CD8-positive, alpha-beta memory T cell (primary cell): Measurements from ENCODE around the gene SUV39H2. TPM values are rescaled to one million over a fixed set of nuclear protein-coding genes. Genes with fewer than 3 reads are reported as not detected.

Source experiments
- CTCF ChIA-PET: fragments of 350-600 bp; sonication (Branson Sonifier 250); formaldehyde crosslinking; loops from one replicate; lab custom pipeline; 2021; ENCODE audit warnings: antibody characterized with exemption; lab: Charles Lee
- POLR2A ChIA-PET: fragments of 350-600 bp; sonication (Branson Sonifier 250); formaldehyde crosslinking; loops from one replicate; lab custom pipeline; 2021; ENCODE audit warnings: antibody characterized with exemption; lab: Charles Lee
- DNase-seq, 5 donors: peaks; one replicate each; pipeline versions ENCODE4 v3.0.0 to v3.0.0-alpha.2; 2020 to 2022; ENCODE audit warnings: mixed read lengths in 1 of 5
- H3K27ac ChIP-seq: one replicate; pipeline ENCODE4 v1.7.0; 2013; ENCODE audit warnings: low read depth, mild to moderate bottlenecking, low read length, moderate library complexity
- H3K27me3 ChIP-seq: 2 replicates; pipeline ENCODE4 v1.7.0; 2013; ENCODE audit warnings: low read length, mild to moderate bottlenecking; ENCODE audit not compliant: insufficient read depth, poor library complexity, severe bottlenecking
- H3K36me3 ChIP-seq: 2 replicates; pipeline ENCODE4 v1.7.0; 2013; ENCODE audit warnings: mild to moderate bottlenecking, low read length, moderate library complexity; ENCODE audit not compliant: insufficient read depth
- H3K4me1 ChIP-seq: 2 replicates; pipeline ENCODE4 v1.7.0; 2013; ENCODE audit warnings: mild to moderate bottlenecking, low read length, moderate library complexity; ENCODE audit not compliant: insufficient read depth
- H3K4me3 ChIP-seq: 2 replicates; pipeline ENCODE4 v1.7.0; 2013; ENCODE audit warnings: mild to moderate bottlenecking, low read length
- H3K9me3 ChIP-seq: 2 replicates; pipeline ENCODE4 v1.7.0; 2013; ENCODE audit warnings: mild to moderate bottlenecking, low read length
- H3K27ac Mint-ChIP-seq, 8 donors: one replicate each; pipeline ENCODE4 v1.8.0; 2020 to 2021; ENCODE audit warnings: mixed read lengths in 8 of 8, mild to moderate bottlenecking in 6 of 8, inconsistent platforms in 3 of 8, moderate library complexity in 3 of 8
- H3K27me3 Mint-ChIP-seq, 2 donors: one replicate each; pipeline ENCODE4 v1.8.0; 2020 to 2021; ENCODE audit warnings: mixed read lengths in 2 of 2, mild to moderate bottlenecking in 1 of 2, moderate library complexity in 1 of 2
- H3K36me3 Mint-ChIP-seq, 3 donors: one replicate each; pipeline ENCODE4 v1.8.0; 2020 to 2021; ENCODE audit warnings: mixed read lengths in 3 of 3, inconsistent platforms in 1 of 3, mild to moderate bottlenecking in 1 of 3
- H3K4me1 Mint-ChIP-seq, 3 donors: one replicate each; pipeline ENCODE4 v1.8.0; 2020 to 2021; ENCODE audit warnings: mixed read lengths in 3 of 3, inconsistent platforms in 1 of 3, mild to moderate bottlenecking in 1 of 3
- H3K4me3 Mint-ChIP-seq, 7 donors: one replicate each; pipeline ENCODE4 v1.8.0; 2020 to 2021; ENCODE audit warnings: mixed read lengths in 7 of 7, mild to moderate bottlenecking in 6 of 7, moderate library complexity in 4 of 7, inconsistent platforms in 2 of 7
- H3K9me3 Mint-ChIP-seq, 5 donors: one replicate each; pipeline ENCODE4 v1.8.0; 2020 to 2022; ENCODE audit warnings: mixed read lengths in 5 of 5, mild to moderate bottlenecking in 3 of 5, moderate library complexity in 2 of 5, inconsistent platforms in 1 of 5
- polyA plus RNA-seq: library from polyadenylated mRNA; unstranded; fragments of 300-500 nt; fragmentation: Illumina TruSeq; gene quantifications from one replicate; pipeline ENCODE4 v1.2.3, GENCODE V29; 2021
- total RNA-seq, 2 experiments: library from RNA; stranded (reverse); gene quantifications; one replicate each; pipeline ENCODE4 v1.2.3, GENCODE V29; 2021

The SUV39H2 gene
- total and polyA plus RNA-seq, 3 experiments from 2014 or later, result 3.4 to 35.8 (median 30.8) TPM

GRCh38 chr10:14838582-14839304, 39.9 kb upstream of the SUV39H2 start:
- Mint-ChIP-seq H3K36me3 (peaks cover 0 to 52% (median 9%) of the 10 kb centered on the region in 3 donors), H3K4me3 (peak overlapping the region; percentile 93 to 99 (median 96)), H3K27me3 (no peaks in the 10 kb centered on the region), H3K4me1 (peaks cover 24 to 46% (median 43%) of the 10 kb centered on the region in 3 donors), H3K9me3 (no peaks in the 10 kb centered on the region), H3K27ac (peak overlapping the region; percentile 86 to 99 (median 98))
- Histone ChIP-seq H3K4me3 (peak overlapping the region; percentile 93), H3K36me3 (peaks cover 31% of the 10 kb centered on the region), H3K27ac (peak overlapping the region; percentile 98), H3K4me1 (peaks cover 22% of the 10 kb centered on the region), H3K27me3 (no peaks in the 10 kb centered on the region), H3K9me3 (no peaks in the 10 kb centered on the region)
- POLR2A ChIA-PET, result interaction anchor here (0.5 to 3.6 kb wide), 7 partner anchors 40 to 742 kb away, joined by 4 to 35 read pairs (median 7); partner anchors contain the start of genes DCLRE1C, NMT2 and SUV39H2
- peak; percentile 10 to 54 (median 20) for DNase-seq
- CTCF ChIA-PET, result interaction anchor here (0.9 to 3.0 kb wide), 12 partner anchors 12 to 632 kb away, joined by 3 to 13 read pairs (median 4); partner anchors contain the start of genes MEIG1 and SUV39H2

DNA sequence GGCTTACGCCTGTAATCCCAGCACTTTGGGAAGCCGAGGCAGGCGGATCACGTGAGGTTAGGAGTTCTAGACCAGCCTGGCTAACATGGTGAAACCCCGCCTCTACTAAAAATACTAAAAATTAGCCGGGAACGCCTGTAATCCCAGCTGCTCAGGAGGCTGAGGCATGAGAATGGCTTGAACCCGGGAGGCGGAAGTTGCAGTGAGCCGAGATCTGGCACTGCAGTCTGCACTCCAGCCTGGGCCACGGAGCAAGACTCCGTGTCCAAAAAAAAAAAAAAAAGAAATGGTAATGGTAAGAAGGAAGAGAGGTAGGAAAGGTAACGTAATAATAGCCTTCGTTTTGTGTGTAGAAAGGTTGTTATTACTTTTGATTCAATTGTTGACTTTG, 39.4 kb upstream of the SUV39H2 start:
- Histone ChIP-seq H3K36me3 (peaks cover 35% of the 10 kb centered on the region), H3K27me3 (no peaks in the 10 kb centered on the region), H3K9me3 (no peaks in the 10 kb centered on the region), H3K27ac (peak overlapping the region; percentile 98), H3K4me1 (peaks cover 22% of the 10 kb centered on the region), H3K4me3 (peak overlapping the region; percentile 93)
- Mint-ChIP-seq H3K9me3 (no peaks in the 10 kb centered on the region), H3K4me3 (peak overlapping the region; percentile 93 to 99 (median 96)), H3K27ac (peak overlapping the region; percentile 80 to 99 (median 90)), H3K4me1 (peaks cover 27 to 47% (median 46%) of the 10 kb centered on the region in 3 donors), H3K27me3 (no peaks in the 10 kb centered on the region), H3K36me3 (peaks cover 0 to 57% (median 10%) of the 10 kb centered on the region in 3 donors)
- ChIA-PET CTCF (interaction anchor here (0.9 to 3.0 kb wide), 2 partner anchors 39 to 43 kb away, joined by 3 to 13 read pairs; partner anchors contain the start of gene SUV39H2), POLR2A (interaction anchor here (0.5 to 3.6 kb wide), 3 partner anchors 39 to 743 kb away, joined by 8 to 35 read pairs (median 11); partner anchors contain the start of genes DCLRE1C and SUV39H2)
- no peak for DNase-seq

DNA sequence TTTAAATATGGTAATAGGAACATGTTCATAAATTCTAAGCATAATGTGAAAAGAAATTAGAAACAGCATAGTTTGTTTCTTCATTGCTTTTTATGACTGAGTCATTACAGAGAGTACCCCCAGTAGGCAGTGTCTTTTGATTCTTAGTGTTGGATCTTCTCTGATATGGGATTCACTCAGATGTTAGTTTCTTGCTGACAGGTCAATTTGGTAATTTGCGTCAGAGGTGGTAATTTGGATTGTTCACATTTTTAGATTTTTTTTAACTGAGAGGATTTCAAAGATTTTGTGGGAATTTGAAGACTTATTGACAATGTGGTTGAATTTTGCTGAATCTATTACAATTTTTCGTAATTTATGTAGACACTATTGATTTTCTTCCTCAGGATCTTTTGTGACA, 38.5 kb upstream of the SUV39H2 start:
- Mint-ChIP-seq H3K4me3 (peak overlapping the region; percentile 6 to 99 (median 93)), H3K4me1 (peaks cover 32 to 56% (median 49%) of the 10 kb centered on the region in 3 donors), H3K27me3 (no peaks in the 10 kb centered on the region), H3K9me3 (no peaks in the 10 kb centered on the region), H3K36me3 (peaks cover 0 to 66% (median 14%) of the 10 kb centered on the region in 3 donors), H3K27ac (peak overlapping the region in 2 of 8 donors; percentile 56 to 72)
- POLR2A ChIA-PET, result no interaction called here
- Histone ChIP-seq H3K4me3 (no peak overlapping the region), H3K36me3 (peaks cover 35% of the 10 kb centered on the region), H3K4me1 (peaks cover 22% of the 10 kb centered on the region), H3K27ac (no peak overlapping the region), H3K27me3 (no peaks in the 10 kb centered on the region), H3K9me3 (no peaks in the 10 kb centered on the region)
- CTCF ChIA-PET, result no interaction called here
- no peak for DNase-seq

- peaks cover 10% of the 10 kb centered on the region for H3K4me1 ChIP-seq
- Mint-ChIP-seq H3K27ac (peak overlapping the region in 1 of 8 donors; percentile 58), H3K36me3 (peaks cover 0 to 72% (median 21%) of the 10 kb centered on the region in 3 donors), H3K27me3 (no peaks in the 10 kb centered on the region), H3K4me1 (peaks cover 27 to 45% (median 40%) of the 10 kb centered on the region in 3 donors), H3K9me3 (no peaks in the 10 kb centered on the region), H3K4me3 (no peak overlapping the region)
- POLR2A ChIA-PET, result no interaction called here
- H3K4me3 ChIP-seq, result no peak overlapping the region
- no peak overlapping the region for H3K27ac ChIP-seq
- DNase-seq, result no peak
- CTCF ChIA-PET, result interaction anchor here (1.2 kb wide), 2 partner anchors 21 to 300 kb away, joined by 3 to 4 read pairs; no protein-coding TSS in a partner anchor
- peaks cover 35% of the 10 kb centered on the region for H3K36me3 ChIP-seq
- H3K27me3 ChIP-seq, result no peaks in the 10 kb centered on the region
- H3K9me3 ChIP-seq, result no peaks in the 10 kb centered on the region
Measured at GRCh38 chr10:14843327-14843988, 35.2 kb upstream of the SUV39H2 start.

- H3K27ac Mint-ChIP-seq, result peak overlapping the region in 1 of 8 donors; percentile 19
- no peak overlapping the region for H3K4me3 Mint-ChIP-seq
- H3K36me3 Mint-ChIP-seq, result peaks cover 0 to 78% (median 23%) of the 10 kb centered on the region in 3 donors
- Histone ChIP-seq H3K36me3 (peaks cover 35% of the 10 kb centered on the region), H3K27me3 (no peaks in the 10 kb centered on the region), H3K9me3 (no peaks in the 10 kb centered on the region), H3K27ac (no peak overlapping the region), H3K4me1 (no peaks in the 10 kb centered on the region), H3K4me3 (no peak overlapping the region)
- H3K4me1 Mint-ChIP-seq, result peaks cover 17 to 34% (median 29%) of the 10 kb centered on the region in 3 donors
- H3K27me3 Mint-ChIP-seq, result no peaks in the 10 kb centered on the region
- H3K9me3 Mint-ChIP-seq, result no peaks in the 10 kb centered on the region
- CTCF ChIA-PET, result no interaction called here
- POLR2A ChIA-PET, result no interaction called here
- DNase-seq, result no peak
Measured at GRCh38 chr10:14844948-14845347, 33.7 kb upstream of the SUV39H2 start.

- Histone ChIP-seq H3K36me3 (peaks cover 9% of the 10 kb centered on the region), H3K4me3 (no peak overlapping the region), H3K27me3 (no peaks in the 10 kb centered on the region), H3K4me1 (no peaks in the 10 kb centered on the region), H3K27ac (no peak overlapping the region), H3K9me3 (no peaks in the 10 kb centered on the region)
- Mint-ChIP-seq H3K9me3 (no peaks in the 10 kb centered on the region), H3K27ac (no peak overlapping the region), H3K36me3 (peaks cover 7 to 67% (median 19%) of the 10 kb centered on the region in 3 donors), H3K4me3 (no peak overlapping the region), H3K27me3 (no peaks in the 10 kb centered on the region), H3K4me1 (peaks cover 0 to under 1% (median 0%) of the 10 kb centered on the region in 3 donors)
- CTCF ChIA-PET, result interaction anchor here (1.8 kb wide), 1 partner anchor 15 kb away, joined by 5 read pairs; no protein-coding TSS in a partner anchor
- DNase-seq, result no peak
- POLR2A ChIA-PET, result no interaction called here
Measured at GRCh38 chr10:14852236-14852635, 26.4 kb upstream of the SUV39H2 start.

DNA sequence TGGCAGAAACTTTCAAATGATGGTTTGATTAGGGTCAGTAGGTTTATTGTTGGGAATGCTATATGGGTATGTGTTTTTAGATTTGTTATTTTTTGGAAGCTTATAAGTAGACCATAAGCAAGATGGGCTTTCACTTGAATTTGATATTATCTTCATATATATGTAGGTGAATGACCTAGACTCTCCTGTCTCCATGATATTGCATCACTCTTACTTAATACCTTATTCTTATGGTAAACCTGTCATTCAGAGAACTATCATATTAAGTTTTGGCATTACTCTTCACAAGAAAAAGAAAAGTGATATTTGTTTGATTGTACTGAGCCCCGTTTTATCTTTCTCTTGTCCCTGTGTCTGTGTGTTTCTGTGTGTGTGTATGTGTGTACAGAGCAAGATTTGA, 23.2 kb upstream of the SUV39H2 start:
- Histone ChIP-seq H3K4me1 (no peaks in the 10 kb centered on the region), H3K27me3 (no peaks in the 10 kb centered on the region), H3K27ac (no peak overlapping the region), H3K36me3 (peaks cover 9% of the 10 kb centered on the region), H3K9me3 (no peaks in the 10 kb centered on the region), H3K4me3 (no peak overlapping the region)
- POLR2A ChIA-PET, result no interaction called here
- DNase-seq, result no peak
- peaks cover 10 to 77% (median 20%) of the 10 kb centered on the region in 3 donors for H3K36me3 Mint-ChIP-seq
- peaks cover 0 to 3% (median 2%) of the 10 kb centered on the region in 3 donors for H3K4me1 Mint-ChIP-seq
- peak overlapping the region in 1 of 8 donors; percentile 27 for H3K27ac Mint-ChIP-seq
- H3K27me3 Mint-ChIP-seq, result no peaks in the 10 kb centered on the region
- CTCF ChIA-PET, result no interaction called here
- no peak overlapping the region for H3K4me3 Mint-ChIP-seq
- no peaks in the 10 kb centered on the region for H3K9me3 Mint-ChIP-seq
